ENCODE measurements around the gene SHC1.

The SHC1 gene

DNA sequence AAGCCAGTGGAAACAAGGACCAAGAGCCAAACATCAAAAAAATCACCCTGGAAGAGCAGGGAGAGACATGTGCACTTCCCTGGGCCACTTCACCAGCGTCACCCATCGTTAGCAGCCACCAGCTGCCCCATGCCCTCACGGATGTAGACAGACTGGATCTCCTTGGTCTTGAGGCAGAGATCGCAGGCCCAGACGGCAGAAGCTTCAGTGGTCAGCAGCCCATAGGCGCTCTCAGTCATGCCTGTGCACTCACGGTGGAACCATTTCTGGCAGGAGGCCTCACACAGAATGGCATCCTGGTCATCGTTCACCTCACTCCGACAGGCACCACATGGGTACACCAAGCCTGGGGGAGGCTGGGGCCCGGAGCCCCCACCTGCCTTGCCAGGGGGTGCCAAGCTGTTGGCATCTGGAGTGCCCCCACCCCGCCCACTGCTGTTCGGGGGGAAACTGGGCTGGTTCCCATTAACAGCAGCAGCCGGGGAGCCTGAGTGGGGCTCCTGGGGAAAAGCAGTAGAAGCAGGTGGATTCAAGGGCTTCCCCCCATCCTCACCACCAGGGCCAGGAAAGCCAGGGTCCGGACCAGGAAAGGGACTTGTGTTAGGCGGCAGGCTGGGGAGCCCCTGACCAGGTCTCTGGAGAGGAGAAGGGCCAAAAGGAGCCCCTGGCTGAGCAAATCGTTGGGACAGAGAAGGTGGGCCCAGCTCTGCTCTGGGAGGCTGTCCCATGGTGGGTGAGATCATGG lies 11.7 kb downstream of the SHC1 start:
- Histone ChIP-seq H3K27ac (no peak overlapping the region), H3K9me3 (ENCODE audit: severe bottlenecking) (no peaks in the 10 kb centered on the region), H3K4me3 (ENCODE audit: low read depth, low read length) (no peak overlapping the region), H3K36me3 (peaks cover 44% of the 10 kb centered on the region), H3K27me3 (ENCODE audit: insufficient read depth, low read depth, severe bottlenecking) (no peaks in the 10 kb centered on the region)
- DNase-seq = no peak
- TF ChIP-seq, protein P1, sequence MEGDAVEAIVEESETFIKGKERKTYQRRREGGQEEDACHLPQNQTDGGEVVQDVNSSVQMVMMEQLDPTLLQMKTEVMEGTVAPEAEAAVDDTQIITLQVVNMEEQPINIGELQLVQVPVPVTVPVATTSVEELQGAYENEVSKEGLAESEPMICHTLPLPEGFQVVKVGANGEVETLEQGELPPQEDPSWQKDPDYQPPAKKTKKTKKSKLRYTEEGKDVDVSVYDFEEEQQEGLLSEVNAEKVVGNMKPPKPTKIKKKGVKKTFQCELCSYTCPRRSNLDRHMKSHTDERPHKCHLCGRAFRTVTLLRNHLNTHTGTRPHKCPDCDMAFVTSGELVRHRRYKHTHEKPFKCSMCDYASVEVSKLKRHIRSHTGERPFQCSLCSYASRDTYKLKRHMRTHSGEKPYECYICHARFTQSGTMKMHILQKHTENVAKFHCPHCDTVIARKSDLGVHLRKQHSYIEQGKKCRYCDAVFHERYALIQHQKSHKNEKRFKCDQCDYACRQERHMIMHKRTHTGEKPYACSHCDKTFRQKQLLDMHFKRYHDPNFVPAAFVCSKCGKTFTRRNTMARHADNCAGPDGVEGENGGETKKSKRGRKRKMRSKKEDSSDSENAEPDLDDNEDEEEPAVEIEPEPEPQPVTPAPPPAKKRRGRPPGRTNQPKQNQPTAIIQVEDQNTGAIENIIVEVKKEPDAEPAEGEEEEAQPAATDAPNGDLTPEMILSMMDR (IDR thresholded peaks at IDR 0.05; ENCODE audit: low read depth, low read length) = no peak

DNA sequence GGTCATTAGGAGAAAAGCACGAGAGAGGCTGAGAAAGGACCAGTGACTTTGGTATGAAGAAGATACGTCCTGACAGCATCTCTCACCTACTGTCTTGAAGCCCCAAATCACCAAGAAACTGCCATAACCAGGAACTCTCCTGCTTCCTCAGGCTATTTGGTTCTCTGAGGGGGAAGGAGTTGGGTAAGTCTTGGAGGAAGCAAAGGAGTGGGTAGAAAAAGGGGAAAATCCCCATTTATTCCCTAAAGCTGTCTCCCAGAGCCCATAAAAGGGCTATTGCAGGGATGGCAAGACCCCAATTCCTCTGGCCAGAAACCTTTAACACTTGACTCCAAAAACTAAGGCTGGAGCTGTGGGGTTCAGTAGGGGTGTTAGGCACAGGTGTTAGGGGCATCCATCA lies 12.5 kb downstream of the SHC1 start:
- Histone ChIP-seq H3K9me3 (ENCODE audit: severe bottlenecking) (no peaks in the 10 kb centered on the region), H3K27me3 (ENCODE audit: insufficient read depth, low read depth, severe bottlenecking) (no peaks in the 10 kb centered on the region), H3K27ac (0 out of 2 replicates have a peak overlapping the region, but pooled peaks have one; percentile 88), H3K36me3 (peaks cover 36% of the 10 kb centered on the region), H3K4me3 (ENCODE audit: low read depth, low read length) (no peak overlapping the region)
- TF ChIP-seq, protein P1 (IDR thresholded peaks at IDR 0.05; ENCODE audit: low read depth, low read length) = no peak
- DNase-seq = no peak

DNA sequence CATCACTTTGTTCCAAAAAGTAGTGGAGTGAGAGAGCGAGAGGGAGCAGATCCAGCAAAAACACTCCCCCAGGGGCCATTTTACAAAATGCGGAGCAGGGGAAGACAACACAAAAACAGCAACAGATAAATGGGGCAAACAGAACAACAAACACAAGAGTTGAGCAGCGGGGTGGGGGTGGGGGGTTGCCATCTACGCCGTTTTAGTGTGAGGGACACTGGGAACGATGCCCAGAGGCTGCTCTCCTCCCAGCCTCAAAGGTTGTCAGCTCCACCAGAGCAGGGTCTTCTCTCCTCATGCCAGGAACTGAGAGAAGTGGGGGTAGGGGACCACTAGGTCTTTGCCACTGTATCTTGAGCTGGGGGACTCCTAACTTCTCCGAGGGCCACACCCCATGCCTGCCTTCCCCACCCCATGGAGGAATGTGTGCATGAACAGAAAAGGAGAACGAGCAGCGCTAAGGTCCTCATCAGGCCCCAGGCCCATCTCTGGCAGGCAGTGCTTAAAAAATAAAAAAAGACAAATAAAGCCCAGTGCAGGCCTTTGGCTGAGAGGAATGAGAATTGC lies 13.4 kb downstream of the SHC1 start:
- H3K36me3 ChIP-seq = peaks cover 31% of the 10 kb centered on the region
- TF ChIP-seq, protein P1 (IDR thresholded peaks at IDR 0.05; ENCODE audit: low read depth, low read length) = no peak
- H3K9me3 ChIP-seq (ENCODE audit: severe bottlenecking) = no peaks in the 10 kb centered on the region
- no peaks in the 10 kb centered on the region for H3K27me3 ChIP-seq (ENCODE audit: insufficient read depth, low read depth, severe bottlenecking)
- H3K27ac ChIP-seq = peak overlapping the region; percentile 88
- no peak for DNase-seq
- H3K4me3 ChIP-seq (ENCODE audit: low read depth, low read length) = no peak overlapping the region; the same call in 1 of the 2 replicates

DNA sequence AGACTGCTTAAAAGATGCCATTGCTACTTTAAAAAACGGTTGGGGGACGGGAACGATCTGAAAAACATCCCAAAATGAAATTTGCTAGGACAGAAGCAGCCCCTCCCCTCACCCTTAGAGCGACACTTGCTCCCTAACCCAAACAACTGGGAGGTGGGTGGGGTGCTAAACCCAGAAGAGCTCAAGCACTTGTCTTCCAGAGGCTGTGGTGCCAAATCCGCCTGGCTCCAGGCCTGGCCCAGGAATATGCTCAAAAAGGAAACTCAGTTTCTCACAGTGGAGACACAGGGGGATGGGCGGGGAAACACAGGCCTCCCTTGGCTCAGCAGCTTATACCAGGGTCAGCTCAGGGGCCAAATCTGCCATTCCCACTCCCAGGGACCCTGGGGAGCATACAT lies 14.0 kb downstream of the SHC1 start:
- TF ChIP-seq, protein P1 (IDR thresholded peaks at IDR 0.05; ENCODE audit: low read depth, low read length) = no peak
- Histone ChIP-seq H3K36me3 (peaks cover 31% of the 10 kb centered on the region), H3K9me3 (ENCODE audit: severe bottlenecking) (no peaks in the 10 kb centered on the region), H3K27ac (peak overlapping the region; percentile 88), H3K27me3 (ENCODE audit: insufficient read depth, low read depth, severe bottlenecking) (no peaks in the 10 kb centered on the region), H3K4me3 (ENCODE audit: low read depth, low read length) (peak overlapping the region; percentile 58)
- peak; percentile 76 for DNase-seq

DNA sequence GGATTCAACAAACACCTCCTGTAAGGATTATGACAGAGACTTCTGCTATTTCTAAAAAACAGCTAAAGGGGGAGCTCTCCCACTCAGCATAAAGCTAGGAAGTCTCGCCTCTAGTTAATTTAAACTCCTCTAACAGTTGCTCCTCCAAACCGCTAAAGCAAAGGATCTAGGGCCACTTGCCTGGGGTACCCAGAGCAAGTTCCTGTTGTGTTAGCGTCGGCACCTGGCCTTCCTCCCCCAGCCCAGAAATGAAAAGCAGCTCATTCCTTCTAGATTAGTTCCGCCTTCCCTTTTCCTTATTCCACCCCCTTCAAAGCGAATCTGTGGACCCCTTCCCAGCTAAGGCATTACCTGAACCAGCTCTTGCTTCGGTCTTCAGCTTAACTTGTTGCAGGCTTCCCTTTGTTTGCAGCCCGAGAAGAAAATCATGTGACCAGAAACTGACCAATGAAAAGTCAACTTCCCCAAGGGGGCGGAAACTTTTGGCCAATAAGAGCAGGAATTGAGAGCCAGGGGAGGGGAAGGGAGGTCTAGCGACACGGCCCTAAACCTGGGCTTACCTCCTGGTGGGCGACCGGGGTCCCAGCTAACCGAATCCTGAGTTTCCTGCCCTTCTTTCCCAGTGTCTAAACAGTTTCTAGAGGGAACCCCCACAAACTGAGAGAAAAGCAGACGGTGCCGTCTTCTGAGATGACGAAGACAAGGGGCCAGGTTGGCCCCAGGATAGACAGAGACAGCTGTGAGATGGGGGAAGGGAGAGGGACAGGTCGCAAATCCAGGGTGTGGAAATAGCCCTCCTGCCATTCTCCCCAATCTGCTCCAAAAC lies 14.6 kb downstream of the SHC1 start, which contains the start of gene PBXIP1:
Gene PBXIP1, minus strand, starts transcription at position 382 of the 826 bp plus-strand sequence. CDS start 2,378 bp downstream, outside the sequence.
- Histone ChIP-seq H3K4me3 (ENCODE audit: low read depth, low read length) (peak within 1 kb of the TSS; percentile 58), H3K36me3 (peaks cover 35% of the 10 kb centered on the region), H3K27ac (peak within 1 kb of the TSS; percentile 88), H3K27me3 (ENCODE audit: insufficient read depth, low read depth, severe bottlenecking) (no peaks in the 10 kb centered on the region), H3K9me3 (ENCODE audit: severe bottlenecking) (no peaks in the 10 kb centered on the region)
- peak; percentile 98 for DNase-seq
- TF ChIP-seq, protein P1 (IDR thresholded peaks at IDR 0.05; ENCODE audit: low read depth, low read length) = peak; percentile 27; the same call in 1 of the 2 replicates
